SJCRH30 (cell line): ENCODE data around the gene TERC. TPM values are rescaled to one million over a fixed set of nuclear protein-coding genes. Genes with fewer than 3 reads are reported as not detected.
"Not testable (repeated sequence)": the region's sequence is repeated elsewhere in the genome, so short reads cannot be mapped to it uniquely, and the experiment has no call there.

Source experiments
- DNase-seq, 2 experiments: peaks; one replicate each; pipeline ENCODE4 v3.0.0-alpha.2; 2015 to 2020
- H3K27ac ChIP-seq: fragments of 250-450 bp; sonication (Bioruptor Pico); 2 replicates; pipeline ENCODE4 v1.5.1; 2020; ENCODE audit warnings: mild to moderate bottlenecking, moderate library complexity
- H3K27me3 ChIP-seq: fragments of 250-450 bp; sonication (Bioruptor Pico); 2 replicates; pipeline ENCODE4 v1.5.1; 2020; ENCODE audit warnings: mild to moderate bottlenecking, moderate library complexity
- H3K36me3 ChIP-seq: fragments of 250-450 bp; sonication (Bioruptor Pico); 2 replicates; pipeline ENCODE4 v1.5.1; 2020; ENCODE audit warnings: mild to moderate bottlenecking, moderate library complexity
- H3K4me1 ChIP-seq: fragments of 250-450 bp; sonication (Bioruptor Pico); 2 replicates; pipeline ENCODE4 v1.5.1; 2020; ENCODE audit warnings: mild to moderate bottlenecking, moderate library complexity
- H3K4me3 ChIP-seq: fragments of 250-450 bp; sonication (Bioruptor Pico); 2 replicates; pipeline ENCODE4 v1.5.1; 2020; ENCODE audit warnings: mild to moderate bottlenecking, moderate library complexity
- H3K9me3 ChIP-seq: fragments of 250-450 bp; sonication (Bioruptor Pico); replicated peaks from 2 replicates; pipeline ENCODE4 v1.5.1; 2020; ENCODE audit warnings: mild to moderate bottlenecking, moderate library complexity
- total RNA-seq: library from RNA; depleted of rRNA; stranded (reverse); fragments of >200 nt; shearing (Covaris generic); gene quantifications from 2 replicates; pipeline ENCODE4 v1.2.3, GENCODE V29; 2014; rRNA removed

The TERC gene
- total RNA-seq, 1 experiment from 2014 or later = 20.6 TPM

DNA sequence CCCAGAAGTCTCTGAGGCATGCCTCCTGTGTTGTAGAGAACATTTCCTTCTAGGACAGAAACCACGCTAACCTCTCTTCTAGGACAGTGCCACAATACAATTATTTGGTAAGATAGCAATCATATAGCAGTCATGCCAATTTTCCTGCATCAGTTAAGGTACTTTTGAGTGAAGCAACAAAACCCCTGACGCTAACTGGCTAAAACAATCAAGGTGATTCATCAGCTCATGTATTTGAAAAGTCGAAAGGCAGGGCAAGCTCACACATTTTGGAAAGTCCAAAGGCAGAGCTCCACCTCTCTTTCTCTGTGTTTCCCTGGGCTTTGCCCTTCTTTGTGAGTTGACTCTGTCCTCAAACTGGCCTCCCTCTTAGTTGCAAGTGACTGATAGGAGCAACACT, 10.1 kb downstream of the TERC start:
- Histone ChIP-seq H3K27ac (no peak overlapping the region), H3K4me1 (no peaks in the 10 kb centered on the region), H3K4me3 (no peak overlapping the region)

DNA sequence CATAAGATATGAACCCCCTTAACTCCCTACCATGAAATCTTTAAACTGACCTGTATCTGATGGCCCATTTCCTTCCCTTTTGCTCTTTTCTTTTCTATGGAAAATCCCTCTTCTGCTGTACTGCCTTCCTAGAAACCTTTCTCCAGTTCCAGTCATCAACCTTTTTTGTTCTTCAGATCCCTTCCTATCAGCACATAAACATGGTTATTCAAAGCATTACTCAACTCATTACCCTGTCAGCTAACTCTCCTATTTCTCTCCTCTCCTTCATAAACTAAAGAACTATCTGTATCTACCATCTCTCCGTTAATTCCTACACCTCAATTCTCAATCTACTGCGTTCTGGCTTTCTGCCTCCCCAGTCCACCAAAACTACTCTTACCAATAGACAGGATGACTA, 13.0 kb downstream of the TERC start:
- Histone ChIP-seq H3K36me3 (no peaks in the 10 kb centered on the region), H3K9me3 (no peaks in the 10 kb centered on the region), H3K27me3 (no peaks in the 10 kb centered on the region; the same call in 1 of the 2 replicates), H3K4me1 (no peaks in the 10 kb centered on the region), H3K27ac (no peak overlapping the region), H3K4me3 (no peak overlapping the region)
- no peak for DNase-seq

More for the DNA sequence above, 10.1 kb downstream of the TERC start:
- no peaks in the 10 kb centered on the region for H3K9me3 ChIP-seq
- H3K36me3 ChIP-seq = no peaks in the 10 kb centered on the region
- no peak for DNase-seq
- H3K27me3 ChIP-seq = no peaks in the 10 kb centered on the region

DNA sequence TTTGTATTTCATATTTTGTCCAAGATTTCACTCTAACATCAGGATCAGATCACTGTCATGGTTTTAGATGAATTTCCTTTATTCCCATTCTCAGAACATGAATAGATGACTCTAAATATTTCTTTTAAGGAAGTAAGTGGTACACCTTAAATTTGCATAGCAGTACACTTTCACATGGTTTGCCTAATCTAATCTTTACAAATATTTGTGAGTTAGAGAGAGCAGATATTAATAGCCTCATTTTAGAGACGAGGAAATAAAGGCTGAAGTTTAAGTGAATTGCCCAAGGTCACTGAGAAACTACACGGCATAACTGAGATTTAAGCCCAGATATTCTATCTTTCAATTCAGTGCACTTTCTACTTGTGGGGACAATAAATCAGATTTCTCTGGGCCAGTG, 14.2 kb downstream of the TERC start:
- no peak for DNase-seq
- Histone ChIP-seq H3K9me3 (no peaks in the 10 kb centered on the region), H3K4me3 (no peak overlapping the region), H3K27ac (no peak overlapping the region), H3K36me3 (no peaks in the 10 kb centered on the region), H3K27me3 (no peaks in the 10 kb centered on the region; the same call in 1 of the 2 replicates), H3K4me1 (no peaks in the 10 kb centered on the region)

DNA sequence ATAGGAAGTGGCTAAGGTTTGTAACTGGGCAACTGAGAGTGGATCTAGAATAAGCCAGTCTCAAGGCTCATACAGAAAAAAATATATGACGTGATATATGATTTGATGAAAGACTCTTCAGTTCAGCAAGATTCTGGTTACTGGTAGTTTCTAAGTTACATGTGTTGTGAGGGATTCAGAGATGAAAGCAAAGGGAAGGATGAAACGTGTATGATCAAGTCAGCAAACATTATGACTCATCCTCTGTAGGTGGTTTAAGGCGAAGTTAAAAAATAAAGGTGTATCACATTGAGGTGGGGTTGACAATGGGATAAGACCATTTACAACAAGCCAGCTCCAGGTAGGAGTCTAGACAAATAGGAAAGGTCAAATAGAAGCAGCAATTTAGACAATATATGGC, 16.2 kb downstream of the TERC start:
- no peaks in the 10 kb centered on the region; the same call in 1 of the 2 replicates for H3K27me3 ChIP-seq
- H3K9me3 ChIP-seq = no peaks in the 10 kb centered on the region
- no peaks in the 10 kb centered on the region for H3K36me3 ChIP-seq
- no peak for DNase-seq
- H3K4me1 ChIP-seq = no peaks in the 10 kb centered on the region
- no peak overlapping the region for H3K4me3 ChIP-seq
- no peak overlapping the region for H3K27ac ChIP-seq

DNA sequence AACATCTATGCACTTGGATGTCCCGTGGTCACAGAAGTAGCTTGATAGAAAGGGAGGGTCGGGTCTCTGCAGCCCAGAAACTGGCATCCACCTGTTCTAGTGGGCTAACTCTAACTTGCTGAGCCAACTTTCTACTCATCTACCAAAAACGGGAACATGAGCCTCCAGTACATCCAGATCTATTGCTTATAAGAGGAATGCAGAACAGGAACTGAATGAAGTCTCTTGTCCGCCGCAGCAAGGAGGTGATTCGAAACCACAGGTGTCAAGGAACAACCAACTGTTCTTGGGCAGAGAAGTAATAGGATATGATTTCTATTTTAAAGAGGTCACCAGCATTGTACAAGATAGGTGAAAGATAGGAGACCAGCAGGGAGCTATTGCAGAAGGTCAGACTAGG, 17.9 kb downstream of the TERC start:
- H3K4me3 ChIP-seq = no peak overlapping the region
- H3K9me3 ChIP-seq = no peaks in the 10 kb centered on the region
- no peak overlapping the region for H3K27ac ChIP-seq
- no peaks in the 10 kb centered on the region for H3K36me3 ChIP-seq
- no peaks in the 10 kb centered on the region for H3K4me1 ChIP-seq
- peak in 1 of 2 experiments; percentile 24 for DNase-seq
- H3K27me3 ChIP-seq = no peaks in the 10 kb centered on the region; the same call in 1 of the 2 replicates

DNA sequence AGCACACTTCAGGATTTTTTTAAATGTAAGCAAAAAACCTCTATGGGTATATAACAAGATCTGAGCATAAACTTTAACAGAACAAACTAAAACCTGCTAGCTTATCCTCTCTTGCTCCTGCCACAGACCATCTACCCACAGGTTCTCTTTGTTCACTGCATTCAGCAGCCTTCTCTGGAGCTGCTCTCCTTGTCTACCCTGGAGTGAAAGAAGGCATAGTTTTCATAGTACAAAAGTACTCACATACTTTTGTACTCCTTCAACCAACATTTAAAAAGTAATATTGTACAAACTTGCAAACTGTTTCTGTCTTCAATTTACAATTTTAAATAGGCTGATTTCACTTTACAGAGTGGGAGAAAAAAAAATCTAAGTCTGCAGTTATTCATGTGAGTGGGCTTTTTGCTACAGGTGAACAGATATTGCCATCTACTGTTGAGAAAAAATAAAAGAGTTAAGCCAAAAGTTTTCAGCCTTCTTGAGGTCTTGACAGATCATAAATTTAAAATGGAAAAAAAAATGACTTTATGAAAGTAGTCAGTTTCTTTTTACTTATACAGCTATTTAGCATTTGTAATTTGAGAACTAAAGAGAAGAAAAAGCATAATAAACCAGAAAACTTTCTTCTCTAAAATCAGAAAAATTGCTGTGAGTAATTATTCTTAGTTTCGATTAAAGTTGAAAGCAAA, 20.4 kb downstream of the TERC start:
- peak in 1 of 2 experiments; percentile 26 for DNase-seq
- no peak overlapping the region for H3K4me3 ChIP-seq
- H3K27me3 ChIP-seq = no peaks in the 10 kb centered on the region; the same call in 1 of the 2 replicates
- H3K9me3 ChIP-seq = no peaks in the 10 kb centered on the region
- no peaks in the 10 kb centered on the region for H3K4me1 ChIP-seq
- no peak overlapping the region for H3K27ac ChIP-seq
- no peaks in the 10 kb centered on the region for H3K36me3 ChIP-seq

DNA sequence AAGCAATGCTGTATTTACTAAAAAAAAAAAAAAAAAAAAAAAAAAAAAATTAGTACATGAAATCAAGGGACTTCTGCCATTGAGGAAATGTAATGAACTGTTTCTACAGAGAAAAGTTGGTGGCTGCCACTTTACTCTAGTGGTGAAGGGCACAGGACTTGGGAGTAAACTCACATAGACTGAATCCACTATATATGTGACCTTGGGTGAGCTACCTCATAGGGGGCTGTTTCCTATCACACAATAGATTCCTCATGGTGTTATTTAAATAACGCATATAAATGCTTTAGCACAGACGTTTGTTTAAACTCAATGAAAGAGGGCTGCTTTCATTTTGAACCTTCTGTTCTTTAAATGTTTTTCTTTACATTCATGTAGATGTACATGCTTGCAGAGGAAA, 25.8 kb downstream of the TERC start:
- Histone ChIP-seq H3K9me3 (no peaks in the 10 kb centered on the region), H3K36me3 (no peaks in the 10 kb centered on the region), H3K4me3 (no peak overlapping the region), H3K27ac (no peak overlapping the region), H3K4me1 (no peaks in the 10 kb centered on the region), H3K27me3 (no peaks in the 10 kb centered on the region)
- no peak for DNase-seq

DNA sequence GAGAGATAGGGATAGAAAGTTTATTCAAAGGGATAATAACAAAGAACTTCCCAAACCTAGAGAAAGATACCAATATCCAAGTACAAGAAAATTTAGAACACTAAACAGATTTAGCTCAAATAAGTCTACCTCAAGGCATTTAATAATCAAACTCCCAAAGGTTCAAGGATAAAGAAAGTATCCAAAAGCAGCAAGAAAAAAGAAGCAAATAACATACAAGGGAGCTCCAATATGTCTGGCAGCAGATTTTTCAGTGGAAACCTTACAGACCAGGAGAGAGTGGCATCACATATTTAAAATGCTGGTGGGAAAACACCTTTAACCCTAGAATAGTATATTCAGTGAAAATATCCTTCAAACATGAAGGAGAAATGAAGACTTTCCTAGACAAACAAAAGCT, 33.0 kb downstream of the TERC start:
- not testable (repeated sequence) for H3K27me3 ChIP-seq, H3K4me3 ChIP-seq, H3K27ac ChIP-seq, DNase-seq, H3K9me3 ChIP-seq, H3K36me3 ChIP-seq, H3K4me1 ChIP-seq

DNA sequence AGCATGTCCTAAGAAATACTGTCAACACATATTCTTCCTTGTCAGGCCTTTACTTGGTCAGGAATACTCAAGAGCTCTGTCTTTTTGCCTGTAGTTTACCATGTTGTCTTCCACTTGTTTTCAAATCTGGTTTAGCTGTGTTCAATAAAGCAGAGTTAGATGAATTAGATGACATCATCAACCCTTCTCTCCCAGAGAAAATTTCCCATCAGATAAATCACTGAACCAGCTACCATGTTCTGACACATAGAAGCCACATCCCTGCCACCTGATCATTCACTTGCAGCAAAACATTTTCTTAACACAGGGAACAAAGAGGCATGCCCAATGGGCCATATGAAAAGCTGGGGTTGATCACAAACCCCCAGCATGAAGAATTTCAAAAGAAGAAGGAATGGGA, 42.1 kb downstream of the TERC start:
- no peaks in the 10 kb centered on the region for H3K27me3 ChIP-seq
- no peak for DNase-seq
- no peak overlapping the region for H3K27ac ChIP-seq
- no peaks in the 10 kb centered on the region for H3K36me3 ChIP-seq
- no peaks in the 10 kb centered on the region for H3K4me1 ChIP-seq
- H3K4me3 ChIP-seq = no peak overlapping the region
- no peaks in the 10 kb centered on the region for H3K9me3 ChIP-seq

DNA sequence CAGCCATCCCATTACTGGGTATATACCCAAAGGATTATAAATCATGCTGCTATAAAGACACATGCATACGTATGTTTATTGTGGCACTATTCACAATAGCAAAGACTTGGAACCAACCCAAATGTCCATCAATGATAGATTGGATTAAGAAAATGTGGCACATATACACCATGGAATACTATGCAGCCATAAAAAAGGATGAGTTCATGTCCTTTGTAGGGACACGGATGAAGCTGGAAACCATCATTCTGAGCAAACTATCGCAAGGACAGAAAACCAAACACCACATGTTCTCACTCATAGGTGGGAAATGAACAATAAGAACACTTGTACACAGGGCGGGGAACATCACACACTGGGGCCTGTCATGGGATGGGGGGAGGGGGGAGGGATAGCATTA, 46.4 kb downstream of the TERC start:
- not testable (repeated sequence) for H3K27me3 ChIP-seq, H3K9me3 ChIP-seq, H3K4me3 ChIP-seq, H3K27ac ChIP-seq, DNase-seq, H3K4me1 ChIP-seq, H3K36me3 ChIP-seq

Other genes with a start within 250 kb of the TERC start
- 19.7 and 20.8 TPM in 2 replicates for gene MECOM, start 101.3 kb downstream of the TERC start, total RNA-seq
- gene ACTRT3, start 4.5 kb upstream of the TERC start, total RNA-seq = not detected in 2 replicates
- gene MYNN, start 8.3 kb upstream of the TERC start, total RNA-seq = 15.6 and 17.1 TPM in 2 replicates
- 0.18 and 0.20 TPM in 2 replicates for gene LRRIQ4, start 47.8 kb upstream of the TERC start, total RNA-seq
- 5.4 and 7.6 TPM in 2 replicates for gene LRRC34, start 47.8 kb upstream of the TERC start, total RNA-seq
- not detected in 2 replicates for gene LRRC31, start 104.9 kb upstream of the TERC start, total RNA-seq
- gene SAMD7, start 146.5 kb upstream of the TERC start, total RNA-seq = not detected in 2 replicates
- 41.3 and 45.1 TPM in 2 replicates for gene SEC62, start 201.7 kb upstream of the TERC start, total RNA-seq